Left cardiac atrium (tissue), 4 donors: ENCODE results near the gene ILRUN. TPM values are rescaled to one million over a fixed set of nuclear protein-coding genes. Genes with fewer than 3 reads are reported as not detected.
"Not testable (repeated sequence)": the region's sequence is repeated elsewhere in the genome, so short reads cannot be mapped to it uniquely, and the experiment has no call there.

Experiments used
- ATAC-seq, 2 donors: fragments of 200-7000 bp; cut with Tn5 transposase; one replicate each; pipeline ENCODE4 v1.9.1; 2020; ENCODE audit warnings: mild to moderate bottlenecking in 2 of 2, moderate library complexity in 2 of 2
- DNase-seq: peaks from one replicate; pipeline ENCODE4 v3.0.0-alpha.2; 2020
- intact Hi-C, 2 donors: fragments of 100-400 bp; cut with DNase I; formaldehyde crosslinking; loops; one replicate each; pipeline versions ENCODE4 v1.14.1 to v1.15.1; 2022 to 2023
- total RNA-seq, 2 donors: library from RNA; stranded (reverse); fragmentation: NEBNext Ultra II Directional; extraction: Animal tissue kit (Norgen Biotek cat#: 25700); gene quantifications; one replicate each; pipeline ENCODE4 v1.2.1, GENCODE V29; 2021
- donor health status: DM: no; HTN: yes; CAD: no.
- donor health status: DM: no; HTN: yes; CAD: no; lungs with severe emphysema.
- donor health status: DM: yes; HTN: yes; CAD: no.
- donor health status: Dilated cardiomyopathy.

ILRUN gene
- total RNA-seq, 2 donors from 2014 or later = 102 to 104 TPM

- intact Hi-C loops = no loop called here
- ATAC-seq (no peak), DNase-seq (no peak)
Measured at GRCh38 chr6:34705241-34705640, 8.7 kb upstream of the ILRUN start.

- no peak for DNase-seq
- intact Hi-C loops = no loop called here
- no peak for ATAC-seq
Measured at GRCh38 chr6:34701199-34701598, 4.6 kb upstream of the ILRUN start.

GRCh38 chr6:34697904-34698559 is 1.5 kb upstream of the ILRUN start:
- DNase-seq (no peak), ATAC-seq (no peak)
- intact Hi-C loops = loop anchor here in 1 of 2 donors (2.0 kb wide), 1 partner anchor 59 kb away; the partner anchor contains the start of gene SNRPC

- intact Hi-C loops = loop anchor here in 1 of 2 donors (2.0 kb wide), 1 partner anchor 59 kb away; the partner anchor contains the start of gene SNRPC
- no peak for ATAC-seq
- DNase-seq = no peak
Measured at GRCh38 chr6:34697544-34697836, 923 bp upstream of the ILRUN start.

- intact Hi-C loops = loop anchor here in 1 of 2 donors (2.0 kb wide), 1 partner anchor 61 kb away; the partner anchor contains the start of gene SNRPC
- ATAC-seq = peak; percentile 65 to 69
- DNase-seq = peak; percentile 68
Measured at GRCh38 chr6:34696189-34696738, 303 bp downstream of the ILRUN start.

- ATAC-seq = peak in 1 of 2 donors; percentile 1
- no peak for DNase-seq
- intact Hi-C loops = loop anchor here in 1 of 2 donors (2.0 kb wide), 1 partner anchor 61 kb away; the partner anchor contains the start of gene SNRPC
Measured at GRCh38 chr6:34695729-34696188, 808 bp downstream of the ILRUN start.

GRCh38 chr6:34692280-34692679 is 4.3 kb downstream of the ILRUN start:
- intact Hi-C loops = no loop called here
- no peak for DNase-seq
- ATAC-seq = no peak

GRCh38 chr6:34689742-34690141 is 6.8 kb downstream of the ILRUN start:
- no peak for ATAC-seq
- intact Hi-C loops = no loop called here
- DNase-seq = no peak

- peak in 1 of 2 donors; percentile 23 for ATAC-seq
- intact Hi-C loops = no loop called here
- no peak for DNase-seq
Measured at GRCh38 chr6:34688956-34689355, 7.6 kb downstream of the ILRUN start.

GRCh38 chr6:34684919-34685318 is 11.6 kb downstream of the ILRUN start:
- DNase-seq (no peak), ATAC-seq (no peak)
- intact Hi-C loops = no loop called here

GRCh38 chr6:34684364-34684763 is 12.2 kb downstream of the ILRUN start:
- no peak for ATAC-seq
- intact Hi-C loops = no loop called here
- no peak for DNase-seq

- ATAC-seq = peak in 1 of 2 donors; percentile 57
- intact Hi-C loops = no loop called here
Measured at GRCh38 chr6:34680802-34681515, 15.6 kb downstream of the ILRUN start.

GRCh38 chr6:34680313-34680712 is 16.3 kb downstream of the ILRUN start:
- intact Hi-C loops, ATAC-seq, DNase-seq: not testable (repeated sequence)

More at GRCh38 chr6:34680802-34681515, 15.6 kb downstream of the ILRUN start:
- DNase-seq = no peak

- intact Hi-C loops = no loop called here
- peak in 1 of 2 donors; percentile 47 for ATAC-seq
- no peak for DNase-seq
Measured at GRCh38 chr6:34679552-34680253, 16.9 kb downstream of the ILRUN start.

- intact Hi-C loops = no loop called here
- DNase-seq (no peak), ATAC-seq (no peak)
Measured at GRCh38 chr6:34676140-34676539, 20.4 kb downstream of the ILRUN start.

- ATAC-seq, DNase-seq, intact Hi-C loops: not testable (repeated sequence)
Measured at GRCh38 chr6:34674930-34675329, 21.6 kb downstream of the ILRUN start.

- intact Hi-C loops = no loop called here
- no peak for ATAC-seq
Measured at GRCh38 chr6:34674268-34674639, 22.3 kb downstream of the ILRUN start.

GRCh38 chr6:34673064-34673463 is 23.5 kb downstream of the ILRUN start:
- intact Hi-C loops = no loop called here
- DNase-seq (no peak), ATAC-seq (no peak)

More at GRCh38 chr6:34674268-34674639, 22.3 kb downstream of the ILRUN start:
- DNase-seq = no peak

- ATAC-seq = no peak
- no peak for DNase-seq
- intact Hi-C loops = no loop called here
Measured at GRCh38 chr6:34672657-34673043, 23.9 kb downstream of the ILRUN start.
